DOHH2 (cell line): ENCODE data around the gene CHIC2.

Source experiments
- CTCF ChIP-seq: fragments of 200-600 bp; sonication (generic); IDR thresholded peaks from one replicate; pipeline ENCODE4 v1.5.1; 2014; ENCODE audit warnings: antibody characterized with exemption, mild to moderate bottlenecking, low read depth, low read length; ENCODE audit not compliant: poor library complexity, severe bottlenecking
- EZH2phosphoT487 ChIP-seq: fragments of 200-600 bp; sonication (generic); IDR thresholded peaks from 2 replicates; pipeline ENCODE4 v1.6.1; 2017; ENCODE audit warnings: borderline replicate concordance, mild to moderate bottlenecking, antibody characterized with exemption, low read length, moderate library complexity, mixed read lengths

- TF ChIP-seq CTCF (no peak), EZH2phosphoT487 (no peak)
These were observed 1.6 kb upstream of the CHIC2 start for GRCh38 chr4:54066088-54066415.
